Occipital lobe (tissue), 2 donors: ENCODE data around the gene NIPBL. TPM values are rescaled to one million over a fixed set of nuclear protein-coding genes. Genes with fewer than 3 reads are reported as not detected.
"Not testable (repeated sequence)": the region's sequence is repeated elsewhere in the genome, so short reads cannot be mapped to it uniquely, and the experiment has no call there.

Experiments
- DNase-seq: peaks from one replicate; lab custom pipeline; 2025; lab: John Stamatoyannopoulos, UW
- total RNA-seq: library from RNA; depleted of rRNA; stranded (reverse); fragments of >200 nt; gene quantifications from one replicate; pipeline ENCODE4 v1.2.3, GENCODE V29; 2014

The NIPBL gene
- total RNA-seq, 1 donor from 2014 or later: 74.9 TPM

DNA sequence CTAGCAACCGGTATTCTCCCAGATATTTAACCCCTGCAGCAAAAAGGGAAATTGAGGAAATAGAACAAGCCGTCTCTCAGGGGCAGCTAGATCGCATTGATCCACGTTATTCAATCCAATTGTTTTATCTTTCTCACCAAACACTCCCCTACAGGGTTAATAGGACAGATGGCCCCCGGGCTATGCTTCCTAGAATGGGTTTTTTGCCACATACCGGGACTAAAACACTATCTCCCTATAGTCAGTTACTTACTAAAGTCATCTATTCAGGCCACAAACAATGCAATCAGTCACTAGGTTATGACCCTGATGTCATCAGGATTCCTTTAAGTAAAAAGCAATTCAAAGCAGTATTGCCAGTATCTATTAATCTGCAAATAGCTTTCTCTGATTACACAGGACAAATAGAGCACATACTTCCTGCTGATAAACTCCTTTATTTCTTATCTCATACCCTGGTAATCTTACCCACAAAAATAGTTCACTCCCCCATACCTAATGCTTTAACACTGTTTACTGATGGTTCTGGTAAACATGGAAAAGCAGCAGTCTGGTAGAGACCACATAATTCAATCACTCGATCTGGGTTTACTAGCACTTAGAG lies 213.7 kb downstream of the NIPBL start:
- no peak for DNase-seq

DNA sequence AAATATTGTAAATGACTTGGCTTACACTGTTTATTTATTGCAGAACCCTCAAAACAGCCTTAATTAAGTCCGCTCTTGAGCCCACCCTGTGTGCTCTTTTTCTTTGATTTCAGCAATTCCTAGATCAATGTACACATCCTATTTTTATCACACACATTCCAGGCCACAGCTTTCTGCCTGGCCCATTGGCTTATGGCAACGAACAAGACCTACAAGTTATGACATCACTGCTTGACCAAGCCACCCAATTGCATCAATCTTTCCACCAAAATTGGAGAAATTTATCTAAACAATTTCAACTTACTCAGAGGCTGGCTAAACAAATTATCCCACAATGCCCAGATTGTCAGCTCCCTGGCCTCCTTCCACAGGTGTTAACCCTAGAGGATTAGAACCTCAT lies 214.2 kb downstream of the NIPBL start:
- DNase-seq: no peak

DNA sequence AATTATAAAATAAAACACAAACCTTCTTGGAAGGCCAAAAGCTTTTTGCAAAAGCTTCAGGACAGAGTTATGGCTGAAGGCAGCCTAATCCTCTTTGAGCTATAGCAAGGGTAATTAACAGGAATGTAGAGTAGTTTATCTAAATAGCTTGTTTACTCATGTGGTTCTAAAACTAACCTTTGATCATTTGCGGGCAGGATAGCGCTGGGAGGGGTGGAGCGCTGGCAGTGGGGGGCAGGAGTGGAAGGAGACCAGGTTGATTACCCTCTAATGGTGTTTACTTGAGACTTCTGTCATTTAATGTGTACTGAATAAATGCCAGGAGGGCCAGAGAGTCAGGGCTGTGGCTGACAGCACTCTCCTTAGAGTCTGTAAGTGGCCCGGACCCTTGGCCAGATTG lies 217.2 kb downstream of the NIPBL start:
- DNase-seq: not testable (repeated sequence)

DNA sequence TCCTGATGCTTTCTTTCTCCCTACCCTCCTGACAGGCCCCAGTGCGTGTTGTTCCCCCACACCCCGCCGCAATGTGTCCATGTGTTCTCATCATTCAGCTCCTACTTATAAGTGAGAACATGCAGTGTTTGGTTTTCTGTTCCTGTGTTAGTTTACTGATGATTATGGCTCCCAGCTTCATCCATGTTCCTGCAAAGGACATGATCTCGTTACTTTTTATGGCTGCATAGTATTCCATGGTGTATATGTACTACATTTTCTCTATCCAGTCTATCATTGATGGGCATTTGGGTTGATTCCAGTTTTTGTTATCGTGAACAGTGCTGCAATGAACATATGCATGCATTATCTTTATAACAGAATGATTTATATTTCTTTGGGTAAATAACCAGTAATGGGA lies 222.7 kb downstream of the NIPBL start:
- DNase-seq: not testable (repeated sequence)

DNA sequence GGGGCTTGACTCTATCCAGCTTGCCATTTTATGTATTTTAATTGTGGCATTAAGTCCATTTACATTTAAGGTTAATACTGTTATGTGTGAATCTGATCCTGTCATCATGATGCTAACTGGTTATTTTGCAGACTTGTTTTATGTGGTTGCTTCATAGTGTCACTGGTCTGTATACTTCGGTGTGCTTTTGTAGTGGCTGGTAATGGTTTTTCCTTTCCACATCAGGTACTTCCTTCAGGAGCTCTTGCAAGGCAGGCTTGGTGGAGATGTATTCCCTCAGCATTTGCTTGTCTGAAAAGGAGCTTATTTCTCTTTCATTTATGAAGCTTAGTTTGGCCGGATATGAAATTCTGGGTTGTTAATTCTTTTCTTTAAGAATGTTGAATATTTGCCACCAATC lies 226.7 kb downstream of the NIPBL start:
- DNase-seq: no peak

DNA sequence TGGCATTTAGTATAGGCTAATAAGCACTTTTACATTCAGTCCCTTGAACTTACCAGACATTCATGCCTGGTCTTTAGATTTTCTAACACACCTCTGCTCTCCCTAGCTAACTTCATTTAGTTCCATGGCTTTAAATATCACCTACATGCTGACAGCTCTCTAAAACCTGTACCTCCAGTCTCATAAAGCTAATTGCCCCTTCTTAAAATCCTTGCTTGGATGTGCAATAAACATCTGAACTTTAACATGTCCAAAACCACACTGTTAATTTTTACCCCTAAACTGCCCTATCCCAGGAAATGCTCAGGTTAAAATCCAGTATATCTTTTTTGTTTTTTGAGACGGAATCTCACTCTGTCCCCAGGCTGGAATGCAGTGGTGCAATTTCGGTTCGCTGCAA lies 232.8 kb downstream of the NIPBL start:
- no peak for DNase-seq

DNA sequence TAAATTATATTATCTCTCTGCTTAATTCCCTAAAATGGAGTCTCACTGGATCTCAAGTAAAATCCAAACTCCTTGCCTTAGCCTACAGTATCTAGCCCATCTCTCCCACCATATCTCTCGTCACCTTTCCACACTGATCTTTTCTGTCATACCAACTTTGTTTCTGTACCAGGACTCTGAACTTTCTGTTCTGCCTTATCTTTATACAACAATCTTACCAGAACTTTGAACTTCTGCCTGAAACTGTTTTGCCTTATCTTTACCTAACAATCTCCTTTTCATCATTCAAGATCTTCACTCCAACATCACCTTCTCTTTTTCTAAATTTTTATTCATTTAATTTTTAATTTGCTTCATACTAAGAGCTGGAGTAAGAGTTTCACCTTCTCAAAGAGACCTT lies 233.6 kb downstream of the NIPBL start:
- no peak for DNase-seq

DNA sequence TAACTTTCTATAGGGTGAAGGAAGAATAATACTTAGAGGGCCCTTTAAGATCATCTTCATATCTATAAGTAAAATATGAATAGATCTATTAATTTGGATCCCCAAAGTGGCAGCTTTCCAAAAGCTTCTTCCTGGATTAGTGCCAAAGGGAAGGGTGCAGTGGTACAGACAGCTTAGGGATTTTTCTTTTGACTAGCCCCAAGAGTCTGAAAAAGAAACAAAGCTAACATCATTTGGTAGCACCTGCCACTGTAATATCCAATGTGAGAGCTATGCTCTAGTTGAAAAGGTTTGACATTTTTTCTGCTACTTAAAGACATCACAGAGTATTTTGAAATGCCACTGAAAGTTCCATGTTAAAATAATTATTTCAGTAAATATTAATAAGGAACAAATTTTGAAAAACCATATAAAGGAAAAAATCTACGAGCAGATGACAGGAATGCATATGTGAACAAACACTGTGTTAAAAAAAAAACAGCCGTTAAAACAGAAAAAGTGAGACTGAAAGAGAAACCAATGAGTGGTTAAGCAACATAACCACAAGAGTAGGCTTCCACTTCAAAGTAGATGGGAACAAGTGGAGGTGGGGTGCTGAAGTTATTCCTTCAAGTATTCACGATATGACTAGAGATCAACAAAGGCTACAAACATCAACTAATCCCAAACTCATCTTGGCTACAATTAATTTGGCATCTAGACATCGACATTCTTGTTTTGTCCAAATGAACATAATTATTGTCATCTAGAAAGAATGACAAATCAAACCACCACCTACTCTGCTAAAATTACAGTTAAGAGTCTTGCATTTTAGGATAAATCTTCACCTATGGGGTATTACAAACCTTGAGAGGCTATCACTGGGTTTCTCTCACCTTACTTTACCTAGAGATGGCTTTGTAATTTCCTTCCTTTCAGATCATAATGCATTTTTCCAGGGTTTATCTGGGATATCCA lies 235.1 kb downstream of the NIPBL start:
- DNase-seq: no peak

DNA sequence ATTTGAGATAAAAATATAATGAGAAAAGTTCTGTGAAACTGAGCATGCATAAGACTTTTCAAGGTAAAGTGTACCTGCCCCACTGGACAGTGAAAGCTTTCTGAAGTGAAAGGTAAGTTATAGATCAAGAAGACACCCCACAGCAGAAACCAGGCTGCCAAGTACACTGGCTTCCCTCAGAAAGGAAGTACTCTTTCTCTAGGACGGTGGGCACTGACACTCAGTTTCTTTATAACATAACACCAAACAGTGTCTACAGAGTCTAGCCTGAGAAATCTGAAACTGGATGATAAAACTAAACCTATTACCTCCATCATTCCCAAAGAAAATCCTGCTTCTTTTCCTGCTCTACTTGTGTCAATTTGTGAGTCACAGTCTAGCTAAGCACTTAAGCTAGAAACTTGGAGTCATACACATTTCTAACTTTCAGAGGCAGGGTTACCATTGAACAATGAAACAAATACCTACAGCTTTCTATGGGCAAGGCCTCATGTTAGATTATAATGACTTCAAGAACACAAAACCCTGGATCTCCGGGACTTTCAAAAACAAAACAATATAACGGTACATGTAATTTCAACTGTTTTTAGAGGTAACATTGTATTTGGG lies 235.9 kb downstream of the NIPBL start:
- no peak for DNase-seq
